Smooth muscle cell (in vitro differentiated cells): ENCODE results near the gene PODXL2. TPM values are rescaled to one million over a fixed set of nuclear protein-coding genes. Genes with fewer than 3 reads are reported as not detected.

Source experiments
- DNase-seq: peaks from one replicate; lab custom pipeline; 2025; ENCODE audit not compliant: unreplicated experiment; lab: John Stamatoyannopoulos, UW
- H2AFZ ChIP-seq: fragments of 200-600 bp; sonication (generic); 2 replicates; pipeline ENCODE4 v1.6.0; 2016; ENCODE audit warnings: antibody characterized with exemption, low read depth, mild to moderate bottlenecking
- H3F3A ChIP-seq: fragments of 200-600 bp; sonication (generic); 2 replicates; pipeline ENCODE4 v1.6.0; 2017; ENCODE audit warnings: antibody characterized with exemption, low read depth
- H3K27ac ChIP-seq: fragments of 200-600 bp; sonication (generic); 2 replicates; pipeline ENCODE4 v1.5.1; 2016; ENCODE audit warnings: low read depth, mild to moderate bottlenecking
- H3K27me3 ChIP-seq: fragments of 200-600 bp; sonication (generic); 2 replicates; pipeline ENCODE4 v1.6.1; 2016; ENCODE audit warnings: low read depth, mild to moderate bottlenecking
- H3K36me3 ChIP-seq: fragments of 200-600 bp; sonication (generic); 2 replicates; pipeline ENCODE4 v1.5.1; 2016; ENCODE audit warnings: low read depth
- H3K4me1 ChIP-seq: fragments of 200-600 bp; sonication (generic); 2 replicates; pipeline ENCODE4 v1.5.1; 2016; ENCODE audit warnings: low read depth
- H3K4me2 ChIP-seq: fragments of 200-600 bp; sonication (generic); 2 replicates; pipeline ENCODE4 v1.6.0; 2016; ENCODE audit warnings: mild to moderate bottlenecking
- H3K4me3 ChIP-seq: fragments of 200-600 bp; sonication (generic); 2 replicates; pipeline ENCODE4 v1.5.1; 2016; ENCODE audit warnings: mild to moderate bottlenecking
- H3K79me2 ChIP-seq: fragments of 200-600 bp; sonication (generic); 2 replicates; pipeline ENCODE4 v1.6.0; 2016; ENCODE audit warnings: low read depth, mild to moderate bottlenecking
- H3K9ac ChIP-seq: fragments of 200-600 bp; sonication (generic); 2 replicates; pipeline ENCODE4 v1.6.0; 2016; ENCODE audit warnings: low read depth
- H3K9me3 ChIP-seq: fragments of 200-600 bp; sonication (generic); replicated peaks from 2 replicates; pipeline ENCODE4 v1.5.1; 2016; ENCODE audit warnings: low read depth
- H4K20me1 ChIP-seq: fragments of 200-600 bp; sonication (generic); 2 replicates; pipeline ENCODE4 v1.6.0; 2016; ENCODE audit warnings: low read depth
- CTCF ChIP-seq: fragments of 200-600 bp; sonication (generic); IDR thresholded peaks from 2 replicates; pipeline ENCODE4 v1.5.1; 2017; ENCODE audit warnings: borderline replicate concordance, mild to moderate bottlenecking, antibody characterized with exemption; ENCODE audit not compliant: insufficient read depth, poor library complexity, severe bottlenecking
- WGBS: methylation state at CpG from one replicate; pipeline ENCODE4 v1.1.7; 2016; ENCODE audit warnings: low lambda C conversion rate; 5-methylcytosine and 5-hydroxymethylcytosine counted together
- microRNA-seq: library from miRNA; unstranded; fragments of <30 nt; microRNA quantifications from one replicate; pipeline ENCODE4, GENCODE V29; 2016; ENCODE audit warnings: borderline number of aligned reads
- polyA plus RNA-seq: library from polyadenylated mRNA; unstranded; fragments of >200 nt; fragmentation: Nextera tagmentation; extraction: Ambion mirVana; gene quantifications from 2 replicates; pipeline ENCODE4 v1.2.1, GENCODE V29; 2016
- small RNA-seq: library from RNA; depleted of rRNA; stranded (forward); fragments of <200 nt; gene quantifications from one replicate; pipeline ENCODE3, GENCODE V24; 2014
- total RNA-seq: library from RNA; depleted of rRNA; stranded (reverse); fragments of >200 nt; gene quantifications from 2 replicates; pipeline ENCODE4 v1.2.3, GENCODE V29; 2014

The PODXL2 gene
- total and polyA plus RNA-seq, 2 experiments from 2014 or later, result 4.1 to 9.7 TPM

DNA sequence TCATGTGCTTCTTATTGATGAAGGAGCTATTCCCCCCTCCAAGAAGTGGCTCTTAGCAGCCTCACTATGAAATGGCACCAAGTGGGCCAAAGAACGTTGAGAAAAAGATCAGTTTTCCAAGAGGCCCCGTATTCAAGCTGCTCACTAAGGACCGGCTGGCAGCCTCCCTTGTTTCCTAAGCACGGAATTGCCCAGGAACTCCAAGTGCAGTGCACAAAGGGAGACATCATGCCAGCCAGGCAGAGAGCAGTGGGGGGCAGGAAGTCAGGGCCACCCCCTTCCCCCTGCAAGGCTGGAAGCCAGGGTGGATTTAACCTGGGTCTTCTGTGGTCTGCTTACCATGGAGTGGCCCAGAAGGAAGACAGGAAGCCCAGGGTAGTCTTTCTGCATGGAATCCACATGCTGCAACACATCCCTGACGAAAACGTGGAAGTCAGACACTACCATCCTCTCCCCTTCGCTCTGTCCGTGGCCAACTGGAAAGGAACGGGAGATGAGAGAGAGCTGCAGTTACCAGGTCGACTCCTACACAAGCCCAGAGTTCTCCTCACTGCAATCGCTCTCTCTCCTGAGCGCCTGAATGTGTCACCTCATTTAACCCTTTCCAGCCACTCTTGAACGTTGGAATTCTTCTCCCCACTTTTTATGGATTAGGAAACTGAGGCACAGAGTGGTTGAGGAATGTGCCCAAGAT, 93.3 kb downstream of the PODXL2 start:
- no peak for DNase-seq
- Histone ChIP-seq H3K27me3 (no peaks in the 10 kb centered on the region), H3K4me1 (no peaks in the 10 kb centered on the region), H3K4me3 (no peak overlapping the region), H3K9me3 (no peaks in the 10 kb centered on the region), H3F3A (no peaks in the 10 kb centered on the region), H3K9ac (no peak overlapping the region), H4K20me1 (no peaks in the 10 kb centered on the region), H2AFZ (no peak overlapping the region), H3K27ac (no peak overlapping the region), H3K4me2 (no peak overlapping the region), H3K36me3 (no peaks in the 10 kb centered on the region), H3K79me2 (no peaks in the 10 kb centered on the region)
- WGBS, result 68% methylated on average over 13 of the region's 13 CpGs
- no peak for TF ChIP-seq CTCF

Small RNA genes within 50 kb of the gene (microRNA-seq; reads per million reads assigned to microRNA genes)
- gene MIR7976, result not detected

Small RNA genes within 50 kb of the gene (small RNA-seq; reads per million reads assigned to genes)
- gene MIR7976, result not detected

Other genes starting within 250 kb of the PODXL2 start
- 21.6 and 25.9 TPM in 2 replicates for gene TPRA1, start 38.5 kb upstream of the PODXL2 start, total RNA-seq
- 33.0 and 43.5 TPM in 2 replicates for gene TPRA1, start 38.5 kb upstream of the PODXL2 start, polyA plus RNA-seq
- 16.4 and 18.0 TPM in 2 replicates for gene MCM2, start 30.8 kb upstream of the PODXL2 start, total RNA-seq
- gene MCM2, start 30.8 kb upstream of the PODXL2 start, polyA plus RNA-seq, result 16.3 and 16.6 TPM in 2 replicates
- gene ABTB1, start 43.8 kb downstream of the PODXL2 start, total RNA-seq, result 2.8 and 5.7 TPM in 2 replicates
- gene ABTB1, start 43.8 kb downstream of the PODXL2 start, polyA plus RNA-seq, result 14.0 and 17.9 TPM in 2 replicates
- gene MGLL, start 193.3 kb downstream of the PODXL2 start, total RNA-seq, result 4.4 and 13.6 TPM in 2 replicates
- 22.5 and 37.3 TPM in 2 replicates for gene MGLL, start 193.3 kb downstream of the PODXL2 start, polyA plus RNA-seq